Measurements from ENCODE around the gene TTLL11. TPM values are rescaled to one million over a fixed set of nuclear protein-coding genes. Genes with fewer than 3 reads are reported as not detected.

Gene TTLL11
- total and polyA plus RNA-seq, 2 of the 8 experiments (the other 6 are each of a cell fraction or from before 2014, with no cell fraction given): 0.56 to 0.80 TPM

- H3K9ac ChIP-seq (replicated peaks in 1 of 4; ENCODE audit: extremely low read depth in 1 of 4, low read depth in 3 of 4, low read length in 3 of 4): no peak overlapping the region
- H2BK20ac ChIP-seq (ENCODE audit: low read length): no peak overlapping the region
- no peak overlapping the region for H2BK120ac ChIP-seq (replicated peaks; ENCODE audit: low read depth, low read length)
- H3K14ac ChIP-seq (ENCODE audit: insufficient read length): no peak overlapping the region
- H4K20me1 ChIP-seq (replicated peaks in 1 of 2; ENCODE audit: control insufficient read depth in 1 of 2, insufficient read depth in 2 of 2, low read length in 2 of 2): no peaks in the 10 kb centered on the region
- DNase-seq (ENCODE audit: low read depth in 1 of 2, low spot score in 2 of 2) (no peak), FAIRE-seq (no peak)
- H3K4ac ChIP-seq (replicated peaks; ENCODE audit: insufficient read length, low read depth, low read length): no peak overlapping the region
- H2BK15ac ChIP-seq (ENCODE audit: low read length): no peak overlapping the region
- no peak overlapping the region for H3K56ac ChIP-seq (replicated peaks; ENCODE audit: insufficient read length, low read depth, low read length)
- H4K5ac ChIP-seq (ENCODE audit: insufficient read length, low read depth, low read length): no peak overlapping the region
- H2AFZ ChIP-seq (ENCODE audit: low read length): no peak overlapping the region
- peaks cover 0 to 19% (median 11%) of the 10 kb centered on the region in 4 experiments; a peak in 5 of 7 replicates for H3K4me1 ChIP-seq (replicated peaks in 1 of 4; ENCODE audit: control insufficient read depth in 3 of 4, insufficient read depth in 4 of 4, low read length in 3 of 4)
- no peaks in the 10 kb centered on the region for H3K79me2 ChIP-seq (ENCODE audit: control insufficient read depth in 1 of 2, insufficient read depth in 2 of 2, low read length in 2 of 2)
- H4K8ac ChIP-seq (ENCODE audit: extremely low read depth, insufficient read depth, low read length): no peak overlapping the region
- no peak overlapping the region for H3K18ac ChIP-seq (ENCODE audit: extremely low read depth, low read length)
- H3K4me2 ChIP-seq (ENCODE audit: insufficient read depth in 1 of 2, low read depth in 2 of 2, low read length in 2 of 2): no peak overlapping the region
- H2AK5ac ChIP-seq (ENCODE audit: low read depth, low read length): no peak overlapping the region
- no peak overlapping the region for H3K23ac ChIP-seq (ENCODE audit: insufficient read length)
- no peak overlapping the region for H2BK5ac ChIP-seq (ENCODE audit: low read depth, low read length)
- peaks cover 2% of the 10 kb centered on the region; the same call in 1 of the 2 replicates for H3K23me2 ChIP-seq (ENCODE audit: low read depth, low read length)
- H3K27ac ChIP-seq (ENCODE audit: low read depth, low read length): no peak overlapping the region
- ChIA-PET CTCF (ENCODE audit: partially characterized antibody) (no interaction called here), POLR2A (ENCODE audit: partially characterized antibody) (no interaction called here)
- H3K79me1 ChIP-seq (ENCODE audit: low read depth, low read length): no peaks in the 10 kb centered on the region
- H2BK12ac ChIP-seq (ENCODE audit: low read depth, low read length): no peak overlapping the region
- no peaks in the 10 kb centered on the region for H3K36me3 ChIP-seq (ENCODE audit: control insufficient read depth in 2 of 4, insufficient read depth in 4 of 4, low read length in 3 of 4)
- 72% methylated on average over 7 of the region's 7 CpGs; no CpG with 5 or more reads in 1 of the 2 experiments for WGBS, 2 experiments (ENCODE audit: extremely low coverage in 1 of 2, insufficient coverage in 1 of 2, insufficient read length in 1 of 2, insufficient replicate concordance in 2 of 2, low coverage in 1 of 2, low lambda C conversion rate in 2 of 2, missing lambda C conversion rate in 1 of 2)
- no peak overlapping the region for H3K4me3 ChIP-seq (ENCODE audit: extremely low read depth in 1 of 4, insufficient read depth in 2 of 4, low read depth in 3 of 4, low read length in 4 of 4)
- H4K91ac ChIP-seq (replicated peaks; ENCODE audit: insufficient read length, low read length): no peak overlapping the region
- H3K9me3 ChIP-seq (ENCODE audit: insufficient read depth in 2 of 2, low read depth in 1 of 2, low read length in 1 of 2): no peaks in the 10 kb centered on the region
- H3K27me3 ChIP-seq (replicated peaks in 1 of 4; ENCODE audit: control insufficient read depth in 3 of 4, extremely low read depth in 1 of 4, insufficient read depth in 3 of 4, low read length in 3 of 4): no peaks in the 10 kb centered on the region; a peak in 1 of 7 replicates
- TF ChIP-seq SIX5 (IDR thresholded peaks at IDR 0.05; ENCODE audit: low read depth, low read length) (no peak), ATF3 (IDR thresholded peaks at IDR 0.05; ENCODE audit: insufficient read depth, low read depth, low read length) (no peak), JUND (IDR thresholded peaks at IDR 0.05; ENCODE audit: low read length) (no peak), BACH1 (IDR thresholded peaks at IDR 0.05; ENCODE audit: low read length) (no peak), SAP30 (IDR thresholded peaks at IDR 0.05; ENCODE audit: insufficient read depth, insufficient replicate concordance, low read length) (no peak), JUN (IDR thresholded peaks at IDR 0.05; ENCODE audit: low read depth, low read length) (no peak), NANOG (IDR thresholded peaks at IDR 0.05; ENCODE audit: insufficient read depth, low read depth, low read length, poor library complexity, severe bottlenecking) (no peak), FOSL1 (IDR thresholded peaks at IDR 0.05; ENCODE audit: insufficient read depth, low read depth, low read length) (no peak), KDM5A (IDR thresholded peaks at IDR 0.05; ENCODE audit: low read length) (no peak), SP4 (IDR thresholded peaks at IDR 0.05; ENCODE audit: low read length) (no peak), RFX5 (IDR thresholded peaks at IDR 0.05; ENCODE audit: borderline replicate concordance, low read depth, low read length) (no peak), TBP (IDR thresholded peaks at IDR 0.05; ENCODE audit: low read depth, low read length) (no peak), RXRA (IDR thresholded peaks at IDR 0.05; ENCODE audit: insufficient read depth, low read depth, low read length) (no peak)
- TF ChIP-seq, protein P1, sequence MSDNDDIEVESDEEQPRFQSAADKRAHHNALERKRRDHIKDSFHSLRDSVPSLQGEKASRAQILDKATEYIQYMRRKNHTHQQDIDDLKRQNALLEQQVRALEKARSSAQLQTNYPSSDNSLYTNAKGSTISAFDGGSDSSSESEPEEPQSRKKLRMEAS (IDR thresholded peaks at IDR 0.05): no peak
These were observed 76.8 kb downstream of the TTLL11 start for GRCh38 chr9:122016309-122016708.

Measured in H1 (cell line).